Prostate gland (tissue), 2 donors: ENCODE data around the gene CNTN3. TPM values are rescaled to one million over a fixed set of nuclear protein-coding genes. Genes with fewer than 3 reads are reported as not detected.

Experiments
- DNase-seq: peaks from one replicate; pipeline ENCODE4 v3.0.0-alpha.2; 2019; ENCODE audit warnings: low spot score
- H3K27ac ChIP-seq, 2 donors: fragments of 200-600 bp; sonication (generic); 2 replicates each; pipeline ENCODE4 v1.5.1; 2017 to 2019
- H3K27me3 ChIP-seq: fragments of 200-600 bp; sonication (generic); replicated peaks from 2 replicates; pipeline ENCODE4 v1.5.1; 2019; ENCODE audit not compliant: insufficient read depth
- H3K36me3 ChIP-seq, 2 donors: fragments of 200-600 bp; sonication (generic); 1 replicate in 1 of 2; 2 replicates in 1 of 2; pipeline versions ENCODE4 v1.5.1 to v1.8.1; 2017 to 2019
- H3K4me1 ChIP-seq: fragments of 200-600 bp; sonication (generic); replicated peaks from 2 replicates; pipeline ENCODE4 v1.5.1; 2019
- H3K4me3 ChIP-seq, 2 donors: fragments of 200-600 bp; sonication (generic); 2 replicates each; pipeline ENCODE4 v1.5.1; 2017 to 2019
- H3K9me3 ChIP-seq: fragments of 200-600 bp; sonication (generic); 2 replicates; pipeline ENCODE4 v1.5.1; 2017
- CTCF ChIP-seq, 4 experiments: fragments of 200-600 bp in 2 of 4; fragments of 450-650 bp in 2 of 4; sonication (generic) in 2 of 4; IDR thresholded peaks; 1 replicate in 3 of 4; 2 replicates in 1 of 4; pipeline ENCODE4 v1.5.1; 2016 to 2019; ENCODE audit warnings: antibody characterized with exemption in 4 of 4, mild to moderate bottlenecking in 2 of 4, moderate library complexity in 2 of 4
- POLR2A ChIP-seq: fragments of 450-650 bp; IDR thresholded peaks from one replicate; pipeline ENCODE4 v1.6.1; 2016; ENCODE audit warnings: antibody characterized with exemption, mild to moderate bottlenecking
- POLR2AphosphoS5 ChIP-seq: sonication (generic); formaldehyde crosslinking; IDR thresholded peaks from one replicate; pipeline ENCODE4 v1.6.1; 2017; ENCODE audit warnings: antibody characterized with exemption
- WGBS: methylation state at CpG from one replicate; pipeline ENCODE4 v1.1.5; 2018; 5-methylcytosine and 5-hydroxymethylcytosine counted together
- intact Hi-C: fragments of 100-400 bp; cut with DNase I; formaldehyde crosslinking; loops from one replicate; pipeline ENCODE4 v1.14.2; 2022
- total RNA-seq, 2 donors: library from RNA; depleted of rRNA; stranded (reverse); fragments of >200 nt; gene quantifications; one replicate each; pipeline ENCODE4 v1.1.0, GENCODE V29; 2016

The CNTN3 gene
- total RNA-seq, 2 donors from 2014 or later: 5.2 to 8.2 TPM

- Histone ChIP-seq H3K36me3 (no peaks in the 10 kb centered on the region), H3K9me3 (no peaks in the 10 kb centered on the region), H3K27ac (no peak overlapping the region), H3K4me1 (no peaks in the 10 kb centered on the region), H3K27me3 (no peaks in the 10 kb centered on the region), H3K4me3 (no peak overlapping the region)
- 84% methylated on average over 3 of the region's 3 CpGs for WGBS
- intact Hi-C loops: no loop called here
- no peak for DNase-seq
- TF ChIP-seq POLR2A: no peak
- TF ChIP-seq CTCF (IDR thresholded peaks at IDR 0.05): no peak
- no peak for TF ChIP-seq POLR2AphosphoS5
These were observed 21.3 kb downstream of the CNTN3 start for GRCh38 chr3:74593152-74593551.

- no peaks in the 10 kb centered on the region for H3K36me3 ChIP-seq
- no peaks in the 10 kb centered on the region for H3K4me1 ChIP-seq
- no peaks in the 10 kb centered on the region for H3K27me3 ChIP-seq
- H3K27ac ChIP-seq: no peak overlapping the region
- DNase-seq: no peak
- no peak for TF ChIP-seq POLR2AphosphoS5
- TF ChIP-seq POLR2A: no peak
- TF ChIP-seq CTCF (IDR thresholded peaks at IDR 0.05): no peak
- 60% methylated on average over 2 of the region's 2 CpGs for WGBS
- H3K9me3 ChIP-seq: no peaks in the 10 kb centered on the region
- no peak overlapping the region for H3K4me3 ChIP-seq
- intact Hi-C loops: no loop called here
These were observed 22.1 kb downstream of the CNTN3 start for GRCh38 chr3:74592359-74592758.

GRCh38 chr3:74591946-74592345 is 22.5 kb downstream of the CNTN3 start:
- TF ChIP-seq POLR2A (no peak), CTCF (IDR thresholded peaks at IDR 0.05) (no peak), POLR2AphosphoS5 (no peak)
- no peak for DNase-seq

GRCh38 chr3:74591342-74591741 is 23.1 kb downstream of the CNTN3 start:
- TF ChIP-seq CTCF (IDR thresholded peaks at IDR 0.05) (no peak), POLR2A (no peak), POLR2AphosphoS5 (no peak)
- intact Hi-C loops: no loop called here
- 87% methylated on average over 2 of the region's 2 CpGs for WGBS
- Histone ChIP-seq H3K27me3 (no peaks in the 10 kb centered on the region), H3K27ac (no peak overlapping the region), H3K4me3 (no peak overlapping the region), H3K36me3 (no peaks in the 10 kb centered on the region), H3K9me3 (no peaks in the 10 kb centered on the region), H3K4me1 (no peaks in the 10 kb centered on the region)
- no peak for DNase-seq

More at GRCh38 chr3:74591946-74592345, 22.5 kb downstream of the CNTN3 start:
- Histone ChIP-seq H3K4me1 (no peaks in the 10 kb centered on the region), H3K27ac (no peak overlapping the region), H3K4me3 (no peak overlapping the region), H3K36me3 (no peaks in the 10 kb centered on the region), H3K27me3 (no peaks in the 10 kb centered on the region), H3K9me3 (no peaks in the 10 kb centered on the region)
- intact Hi-C loops: no loop called here

- TF ChIP-seq POLR2A (no peak), POLR2AphosphoS5 (no peak), CTCF (IDR thresholded peaks at IDR 0.05) (no peak)
- Histone ChIP-seq H3K4me3 (no peak overlapping the region), H3K27me3 (no peaks in the 10 kb centered on the region), H3K9me3 (no peaks in the 10 kb centered on the region), H3K36me3 (no peaks in the 10 kb centered on the region), H3K4me1 (no peaks in the 10 kb centered on the region), H3K27ac (no peak overlapping the region)
- intact Hi-C loops: no loop called here
- 73% methylated on average over 4 of the region's 4 CpGs for WGBS
- no peak for DNase-seq
These were observed 23.7 kb downstream of the CNTN3 start for GRCh38 chr3:74590620-74591262.
